Measurements from ENCODE around the gene INTS12. TPM values are rescaled to one million over a fixed set of nuclear protein-coding genes. Genes with fewer than 3 reads are reported as not detected.

Gene INTS12
- polyA plus RNA-seq, 1 donor (not counting 4 experiments of a cell fraction or from before 2014, with no cell fraction given), result 39.8 TPM

DNA sequence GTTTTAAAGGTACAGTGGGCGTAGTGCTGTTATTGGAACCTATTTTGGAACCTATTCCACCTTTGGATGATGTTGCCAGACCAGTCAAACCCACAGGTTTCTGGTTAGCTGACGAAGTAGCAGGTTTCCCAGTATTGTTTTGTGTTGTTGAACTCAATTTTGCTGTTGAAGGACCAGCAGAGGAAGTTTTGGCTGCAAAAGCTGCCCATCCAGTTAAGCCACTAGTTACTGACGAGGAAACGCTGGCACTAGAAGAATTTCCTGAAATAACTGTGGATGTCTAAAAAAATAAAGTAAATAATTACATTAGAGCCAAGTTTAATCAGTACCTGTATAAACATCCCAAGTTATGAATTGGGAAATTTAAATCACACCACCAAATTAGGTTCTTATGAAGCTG, 25.5 kb downstream of the INTS12 start:
- H2AFZ ChIP-seq (ENCODE audit: control insufficient read depth, low read length), result no peak overlapping the region
- peaks cover 1 to 5% of the 10 kb centered on the region in 2 experiments for H3K36me3 ChIP-seq (ENCODE audit: control insufficient read depth in 2 of 2, extremely low read depth in 1 of 2, insufficient read depth in 2 of 2, low read length in 2 of 2)
- FAIRE-seq (no peak), DNase-seq (ENCODE audit: low read depth, low spot score) (no peak)
- H3K4me1 ChIP-seq (ENCODE audit: control insufficient read depth, extremely low read depth, insufficient read depth, low read length), result peaks cover 5% of the 10 kb centered on the region
- no peak overlapping the region for H3K4me2 ChIP-seq (ENCODE audit: control insufficient read depth, extremely low read depth, insufficient read depth, low read depth, low read length)
- no peaks in the 10 kb centered on the region for H3K79me2 ChIP-seq (ENCODE audit: control insufficient read depth, insufficient read depth, low read length)
- no peaks in the 10 kb centered on the region for H3K9me3 ChIP-seq (ENCODE audit: control insufficient read depth, low read depth, low read length)
- no peak overlapping the region for H3K4me3 ChIP-seq (ENCODE audit: control insufficient read depth in 2 of 3, extremely low read depth in 1 of 3, insufficient read depth in 2 of 3, low read depth in 1 of 3, low read length in 3 of 3)
- no peaks in the 10 kb centered on the region for H4K20me1 ChIP-seq (ENCODE audit: control insufficient read depth, extremely low read depth, insufficient read depth, low read length)
- dilution Hi-C loops (cut with MboI; ENCODE audit: extremely low pct_ligation_motif_present, low sequenced_read_pairs), result no loop called here
- no peaks in the 10 kb centered on the region for H3K9me1 ChIP-seq (ENCODE audit: control insufficient read depth, extremely low read depth, insufficient read depth, low read length)
- no peak overlapping the region for H3K9ac ChIP-seq (ENCODE audit: control insufficient read depth, extremely low read depth, insufficient read depth, low read length)
- no peak overlapping the region for H3K27ac ChIP-seq (ENCODE audit: control insufficient read depth, insufficient read depth, low read length)
- no peak for TF ChIP-seq EZH2 (IDR thresholded peaks at IDR 0.05; ENCODE audit: low read length)
- TF ChIP-seq, protein P1, sequence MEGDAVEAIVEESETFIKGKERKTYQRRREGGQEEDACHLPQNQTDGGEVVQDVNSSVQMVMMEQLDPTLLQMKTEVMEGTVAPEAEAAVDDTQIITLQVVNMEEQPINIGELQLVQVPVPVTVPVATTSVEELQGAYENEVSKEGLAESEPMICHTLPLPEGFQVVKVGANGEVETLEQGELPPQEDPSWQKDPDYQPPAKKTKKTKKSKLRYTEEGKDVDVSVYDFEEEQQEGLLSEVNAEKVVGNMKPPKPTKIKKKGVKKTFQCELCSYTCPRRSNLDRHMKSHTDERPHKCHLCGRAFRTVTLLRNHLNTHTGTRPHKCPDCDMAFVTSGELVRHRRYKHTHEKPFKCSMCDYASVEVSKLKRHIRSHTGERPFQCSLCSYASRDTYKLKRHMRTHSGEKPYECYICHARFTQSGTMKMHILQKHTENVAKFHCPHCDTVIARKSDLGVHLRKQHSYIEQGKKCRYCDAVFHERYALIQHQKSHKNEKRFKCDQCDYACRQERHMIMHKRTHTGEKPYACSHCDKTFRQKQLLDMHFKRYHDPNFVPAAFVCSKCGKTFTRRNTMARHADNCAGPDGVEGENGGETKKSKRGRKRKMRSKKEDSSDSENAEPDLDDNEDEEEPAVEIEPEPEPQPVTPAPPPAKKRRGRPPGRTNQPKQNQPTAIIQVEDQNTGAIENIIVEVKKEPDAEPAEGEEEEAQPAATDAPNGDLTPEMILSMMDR (optimal IDR thresholded peaks at IDR 0.05 in 1 of 3, IDR thresholded peaks at IDR 0.05 in 1 of 3, conservative IDR thresholded peaks at IDR 0.05 in 1 of 3; ENCODE audit: extremely low read depth in 1 of 3, insufficient read depth in 2 of 3, low read length in 3 of 3), result no peak
- no peaks in the 10 kb centered on the region for H3K27me3 ChIP-seq (ENCODE audit: control insufficient read depth, extremely low read depth, insufficient read depth, low read length)

DNA sequence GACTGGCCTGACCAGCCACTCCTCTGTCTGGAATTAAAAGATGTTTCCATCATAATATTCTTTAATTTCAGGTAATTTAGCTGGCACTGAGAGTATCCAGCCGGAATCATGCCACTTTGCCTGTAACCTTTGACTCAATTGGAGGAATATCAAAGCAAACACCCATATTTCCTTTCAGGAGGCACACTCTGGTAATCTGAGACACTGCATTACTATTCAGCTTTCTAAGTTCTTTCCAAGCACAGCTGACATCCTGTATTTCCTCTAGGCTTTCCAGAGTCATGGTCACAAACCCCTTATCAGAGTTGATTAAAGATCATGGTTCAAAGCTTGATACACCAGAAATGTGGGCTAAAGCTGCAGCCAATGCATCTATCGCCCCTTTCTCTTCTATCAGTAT, 29.3 kb downstream of the INTS12 start:
- no peaks in the 10 kb centered on the region for H3K9me1 ChIP-seq (ENCODE audit: control insufficient read depth, extremely low read depth, insufficient read depth, low read length)
- no peak overlapping the region for H3K4me2 ChIP-seq (ENCODE audit: control insufficient read depth, extremely low read depth, insufficient read depth, low read depth, low read length)
- peaks cover 5% of the 10 kb centered on the region for H3K4me1 ChIP-seq (ENCODE audit: control insufficient read depth, extremely low read depth, insufficient read depth, low read length)
- dilution Hi-C loops (cut with MboI; ENCODE audit: extremely low pct_ligation_motif_present, low sequenced_read_pairs), result no loop called here
- no peaks in the 10 kb centered on the region for H3K79me2 ChIP-seq (ENCODE audit: control insufficient read depth, insufficient read depth, low read length)
- H2AFZ ChIP-seq (ENCODE audit: control insufficient read depth, low read length), result no peak overlapping the region
- no peak overlapping the region for H3K4me3 ChIP-seq (ENCODE audit: control insufficient read depth in 2 of 3, extremely low read depth in 1 of 3, insufficient read depth in 2 of 3, low read depth in 1 of 3, low read length in 3 of 3)
- H4K20me1 ChIP-seq (ENCODE audit: control insufficient read depth, extremely low read depth, insufficient read depth, low read length), result no peaks in the 10 kb centered on the region
- FAIRE-seq (no peak), DNase-seq (ENCODE audit: low read depth, low spot score) (no peak)
- H3K27me3 ChIP-seq (ENCODE audit: control insufficient read depth, extremely low read depth, insufficient read depth, low read length), result no peaks in the 10 kb centered on the region
- TF ChIP-seq, protein P1 (optimal IDR thresholded peaks at IDR 0.05 in 1 of 3, IDR thresholded peaks at IDR 0.05 in 1 of 3, conservative IDR thresholded peaks at IDR 0.05 in 1 of 3; ENCODE audit: extremely low read depth in 1 of 3, insufficient read depth in 2 of 3, low read length in 3 of 3), result no peak
- no peak for TF ChIP-seq EZH2 (IDR thresholded peaks at IDR 0.05; ENCODE audit: low read length)
- H3K27ac ChIP-seq (ENCODE audit: control insufficient read depth, insufficient read depth, low read length), result no peak overlapping the region
- no peaks in the 10 kb centered on the region for H3K9me3 ChIP-seq (ENCODE audit: control insufficient read depth, low read depth, low read length)
- H3K9ac ChIP-seq (ENCODE audit: control insufficient read depth, extremely low read depth, insufficient read depth, low read length), result no peak overlapping the region
- H3K36me3 ChIP-seq (ENCODE audit: control insufficient read depth in 2 of 2, extremely low read depth in 1 of 2, insufficient read depth in 2 of 2, low read length in 2 of 2), result peaks cover 0 to 5% of the 10 kb centered on the region in 2 experiments

Data from keratinocyte (primary cell).